ENCODE data around the gene CCDC85C.

DNA sequence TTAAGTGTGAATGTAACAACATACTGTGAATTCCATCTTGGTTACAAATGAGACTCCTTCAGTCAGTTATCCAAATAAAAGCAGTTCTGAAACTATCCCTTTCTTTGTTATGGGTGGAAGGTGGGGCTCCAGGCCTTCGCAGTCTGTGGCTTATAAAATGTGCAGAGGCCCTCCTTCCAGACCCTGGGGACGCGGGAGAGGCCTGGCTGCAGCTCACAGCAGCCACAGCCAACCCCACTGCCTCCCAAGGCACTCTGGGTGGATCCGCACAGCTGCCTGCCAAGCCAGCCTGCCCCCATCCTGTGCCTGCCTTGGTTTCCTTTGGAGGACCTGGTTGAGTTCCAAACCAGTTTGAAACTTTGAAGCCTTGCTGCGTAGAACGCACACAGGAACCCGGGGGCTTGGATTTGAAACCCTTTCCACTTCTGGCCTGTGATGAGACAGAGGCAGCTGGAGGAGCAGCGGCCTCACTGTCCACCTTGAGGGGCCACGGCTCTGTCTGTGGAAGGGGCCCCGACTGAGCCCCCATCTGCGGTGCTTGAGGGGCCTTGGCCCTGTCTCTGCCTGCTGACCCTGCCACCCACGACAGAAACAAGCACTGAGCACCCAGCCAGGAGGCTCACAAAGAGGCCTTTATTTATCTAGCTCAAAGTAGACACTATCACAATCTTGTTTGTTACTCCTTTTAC lies 92.4 kb downstream of the CCDC85C start:
- TF ChIP-seq, protein P1, sequence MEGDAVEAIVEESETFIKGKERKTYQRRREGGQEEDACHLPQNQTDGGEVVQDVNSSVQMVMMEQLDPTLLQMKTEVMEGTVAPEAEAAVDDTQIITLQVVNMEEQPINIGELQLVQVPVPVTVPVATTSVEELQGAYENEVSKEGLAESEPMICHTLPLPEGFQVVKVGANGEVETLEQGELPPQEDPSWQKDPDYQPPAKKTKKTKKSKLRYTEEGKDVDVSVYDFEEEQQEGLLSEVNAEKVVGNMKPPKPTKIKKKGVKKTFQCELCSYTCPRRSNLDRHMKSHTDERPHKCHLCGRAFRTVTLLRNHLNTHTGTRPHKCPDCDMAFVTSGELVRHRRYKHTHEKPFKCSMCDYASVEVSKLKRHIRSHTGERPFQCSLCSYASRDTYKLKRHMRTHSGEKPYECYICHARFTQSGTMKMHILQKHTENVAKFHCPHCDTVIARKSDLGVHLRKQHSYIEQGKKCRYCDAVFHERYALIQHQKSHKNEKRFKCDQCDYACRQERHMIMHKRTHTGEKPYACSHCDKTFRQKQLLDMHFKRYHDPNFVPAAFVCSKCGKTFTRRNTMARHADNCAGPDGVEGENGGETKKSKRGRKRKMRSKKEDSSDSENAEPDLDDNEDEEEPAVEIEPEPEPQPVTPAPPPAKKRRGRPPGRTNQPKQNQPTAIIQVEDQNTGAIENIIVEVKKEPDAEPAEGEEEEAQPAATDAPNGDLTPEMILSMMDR (IDR thresholded peaks at IDR 0.05 in 8 of 11, conservative IDR thresholded peaks at IDR 0.05 in 3 of 11) = no peak
- TF ChIP-seq POLR2A (IDR thresholded peaks at IDR 0.05) = no peak

All from spleen (tissue), 7 donors.